Activated T-helper 1 cell treated with Interleukin-2 at 50 U/mL for 16 hours (primary cell): Measurements from ENCODE around the gene SFXN1.

Source experiments
- DNase-seq: peaks from one replicate; pipeline ENCODE4 v3.0.0-alpha.2; 2020; ENCODE audit warnings: low read depth

Gene SFXN1

DNA sequence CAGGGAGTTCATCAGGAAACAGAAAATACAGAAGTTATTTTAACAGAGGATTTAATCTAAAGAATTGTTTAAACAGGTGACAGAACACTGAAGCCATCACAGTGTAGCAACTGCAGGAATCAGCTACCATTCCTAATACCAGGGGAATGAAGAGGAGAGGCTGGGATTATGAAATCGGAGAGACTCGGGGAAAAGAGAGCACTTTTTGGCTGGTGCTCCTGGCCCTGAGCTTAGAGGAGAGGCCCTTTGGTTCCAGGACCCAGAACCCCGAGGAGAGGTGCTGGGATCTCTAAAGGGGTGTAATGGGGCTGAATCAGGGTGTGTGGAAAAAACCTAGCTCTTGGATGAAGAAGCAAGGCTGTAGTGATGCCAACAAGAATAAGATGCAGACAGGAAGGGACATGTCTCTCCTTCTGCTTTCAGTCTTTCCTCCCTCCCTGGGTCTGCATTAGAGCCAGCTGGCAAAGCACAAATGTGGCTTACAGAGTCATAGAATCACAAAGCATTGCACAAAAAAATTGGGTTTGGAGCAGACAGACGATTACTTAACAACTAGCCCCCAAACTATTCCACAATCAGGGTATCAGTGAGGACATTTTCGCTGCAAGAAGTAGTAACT lies 11.6 kb upstream of the SFXN1 start:
- DNase-seq = no peak

DNA sequence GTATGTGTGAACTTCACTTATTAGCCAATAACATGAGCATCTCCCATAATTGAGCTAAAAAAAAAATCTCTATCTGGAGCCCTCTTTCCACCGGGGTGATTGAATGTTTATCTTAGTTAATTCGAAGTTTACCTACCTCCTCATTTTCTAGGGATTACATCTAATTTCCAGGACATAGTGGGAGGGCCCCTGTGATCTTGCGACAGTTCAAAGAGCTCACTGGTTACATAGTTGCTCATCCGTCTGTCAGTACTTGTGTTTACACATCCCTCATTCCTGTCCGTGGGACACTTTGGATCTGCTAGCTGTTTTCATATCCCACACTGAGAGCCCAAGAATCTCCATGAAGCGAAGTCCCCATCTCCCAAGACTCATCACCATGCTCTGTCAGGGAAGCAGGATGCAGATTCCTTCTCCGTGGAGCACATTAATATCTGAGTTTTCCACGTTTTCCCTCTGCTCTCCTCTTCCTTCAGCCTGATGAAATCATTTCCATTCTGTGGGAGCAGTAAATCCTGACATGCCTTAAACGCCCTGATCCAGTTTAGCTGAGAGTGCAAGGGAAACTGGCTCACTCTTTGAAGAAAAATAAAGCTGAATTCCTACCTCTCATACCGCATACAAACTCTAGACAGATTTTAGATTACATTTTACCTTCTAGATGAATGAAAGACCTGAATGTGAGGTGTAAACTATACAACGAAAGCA lies 10.2 kb upstream of the SFXN1 start:
- no peak for DNase-seq

DNA sequence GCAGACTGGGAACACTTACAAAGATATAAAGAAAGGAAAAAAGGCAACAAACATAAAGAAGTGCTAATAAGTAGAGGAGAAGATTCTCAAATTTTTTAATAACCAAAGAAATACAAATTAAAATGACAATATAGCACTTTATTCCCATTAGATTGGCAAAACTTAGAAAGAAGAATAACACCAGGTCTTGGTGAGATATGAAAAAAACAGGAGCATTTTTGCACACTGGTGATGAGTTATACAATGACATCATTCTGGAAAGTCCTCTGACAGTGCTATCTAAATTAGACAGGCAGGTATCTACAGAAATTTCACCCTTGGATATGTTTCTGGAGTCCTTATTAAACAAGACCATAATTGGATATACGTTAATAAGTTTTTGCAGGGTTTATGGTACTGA lies 9.5 kb upstream of the SFXN1 start:
- DNase-seq = no peak

DNA sequence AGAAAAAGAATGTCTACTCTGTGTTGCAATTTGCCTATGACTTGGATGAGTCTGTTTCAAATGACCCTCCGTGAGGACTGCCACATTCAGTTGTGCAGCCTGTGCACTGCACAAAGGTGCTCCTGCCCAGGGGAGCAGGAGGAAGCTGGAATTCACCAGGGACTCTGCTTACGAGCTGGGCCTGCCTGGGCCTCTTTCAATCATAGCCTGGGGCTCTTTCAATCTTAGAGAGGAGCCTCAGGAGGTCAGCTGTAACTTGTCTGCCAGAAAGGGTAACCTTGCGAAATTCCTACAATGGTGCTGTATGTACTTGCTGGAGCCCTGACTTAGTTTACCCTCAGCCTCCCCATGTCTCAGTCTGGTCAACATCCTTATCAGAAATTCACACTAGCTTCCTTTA lies 8.4 kb upstream of the SFXN1 start:
- no peak for DNase-seq

DNA sequence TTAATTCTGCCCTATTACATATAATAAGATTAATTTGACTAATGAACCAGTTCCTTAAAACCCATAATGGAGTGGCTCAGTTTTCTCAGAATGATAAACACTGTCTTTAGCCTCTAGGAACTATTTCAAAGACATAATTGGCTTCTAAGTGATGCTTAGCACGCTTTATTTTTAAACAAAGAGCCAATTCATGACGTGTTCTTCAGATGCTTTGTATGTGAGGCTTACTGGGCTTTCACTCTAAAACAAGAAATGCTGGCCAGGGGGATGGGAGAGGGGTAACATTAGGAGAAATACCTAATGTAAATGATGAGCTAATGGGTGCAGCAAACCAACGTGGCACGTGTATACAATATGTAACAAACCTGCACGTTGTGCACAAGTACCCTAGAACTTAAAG lies 7.6 kb upstream of the SFXN1 start:
- DNase-seq = no peak

DNA sequence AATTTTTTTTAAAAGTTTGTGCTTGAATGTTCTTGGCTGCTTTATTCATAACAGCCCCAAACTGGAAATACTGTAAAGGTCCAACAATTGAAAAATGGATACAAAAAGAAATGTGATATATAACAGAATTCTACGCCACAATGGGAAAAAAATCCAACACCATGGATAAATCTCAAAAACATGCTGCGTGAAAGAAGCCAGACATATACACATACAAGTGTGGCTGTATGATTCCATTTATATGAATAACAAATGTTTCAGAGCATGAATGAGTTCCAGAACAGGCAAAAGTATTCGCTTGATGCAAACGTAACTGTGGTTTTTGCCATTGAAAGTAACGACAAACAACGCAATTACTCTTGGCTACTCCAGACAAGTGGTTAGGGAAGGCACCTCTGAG lies 7.2 kb upstream of the SFXN1 start:
- DNase-seq = no peak

DNA sequence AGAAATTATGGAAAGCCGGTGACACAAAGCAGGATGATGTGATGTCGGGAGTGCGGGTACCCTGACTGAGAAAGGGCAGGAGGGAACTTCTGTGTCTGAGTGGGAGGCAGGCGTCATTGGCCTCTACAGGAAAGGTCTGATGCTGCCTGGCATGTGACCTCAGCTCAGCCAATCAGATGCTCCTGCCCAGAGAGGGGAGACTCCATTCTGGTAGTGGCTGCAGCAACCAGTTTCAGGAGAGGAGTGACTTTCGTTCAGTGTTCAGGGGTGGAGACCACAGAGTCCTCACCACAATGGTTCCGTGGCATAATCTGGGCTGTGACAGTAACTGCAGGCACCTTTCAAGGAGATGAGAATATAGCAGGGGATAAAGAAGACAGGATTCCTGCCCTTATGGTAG lies 6.7 kb upstream of the SFXN1 start:
- DNase-seq = no peak

DNA sequence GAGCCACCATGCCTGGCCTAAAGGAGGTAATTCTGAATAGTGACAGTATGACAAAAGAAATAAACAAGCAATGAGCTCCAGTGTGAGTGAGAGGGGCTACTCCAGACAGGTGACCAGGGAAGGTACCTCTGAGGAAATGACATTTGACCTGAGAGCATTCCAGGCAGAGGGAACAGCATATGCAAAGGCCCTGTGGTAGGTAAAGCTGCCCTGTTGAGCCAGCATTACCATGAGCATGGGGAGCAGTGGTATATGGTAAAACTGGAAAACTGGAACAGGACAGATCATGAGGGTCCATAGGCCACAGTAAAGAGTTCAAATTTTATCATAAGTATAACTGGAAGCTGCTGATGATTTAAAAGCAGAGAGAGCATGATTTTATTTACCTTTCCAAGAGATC lies 6.0 kb upstream of the SFXN1 start:
- DNase-seq = no peak

DNA sequence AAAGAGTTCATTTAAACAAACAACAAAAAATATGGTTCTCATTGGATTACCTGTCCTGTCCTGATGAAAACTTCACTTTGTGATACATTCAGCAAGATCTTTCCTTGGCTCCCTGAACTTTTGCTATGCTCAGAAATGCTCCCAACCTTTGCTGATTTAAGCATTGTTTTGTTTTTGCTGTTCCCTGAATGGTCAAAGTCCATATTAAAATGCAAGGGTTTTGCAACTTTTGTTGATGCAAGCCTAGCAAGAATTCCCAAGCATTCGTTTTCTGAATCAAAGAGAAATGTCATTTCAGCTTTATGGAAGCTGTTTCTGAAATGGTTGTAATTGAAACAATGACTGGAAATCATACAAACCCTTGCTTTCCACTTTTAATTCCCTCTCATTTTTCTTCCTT lies 3.1 kb upstream of the SFXN1 start:
- DNase-seq = no peak

DNA sequence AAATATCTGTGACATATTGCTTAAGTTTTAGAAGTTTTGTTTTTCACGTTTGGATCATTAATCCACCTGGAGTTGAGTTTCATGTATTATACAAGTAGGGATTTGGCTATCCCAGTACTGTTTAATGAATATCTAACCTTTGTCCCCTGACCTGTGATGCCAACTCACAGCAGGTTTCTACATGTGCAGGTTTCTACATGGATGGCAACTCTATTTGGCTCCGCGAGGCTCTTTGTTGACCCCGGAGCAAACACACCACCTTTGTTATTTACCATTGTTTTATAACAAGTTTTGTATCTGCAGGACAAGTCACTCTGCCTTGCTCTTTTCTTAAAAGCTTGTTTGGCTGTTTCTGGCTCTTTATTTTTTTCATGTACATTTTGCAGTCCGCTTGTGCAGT lies 920 bp upstream of the SFXN1 start:
- no peak for DNase-seq

DNA sequence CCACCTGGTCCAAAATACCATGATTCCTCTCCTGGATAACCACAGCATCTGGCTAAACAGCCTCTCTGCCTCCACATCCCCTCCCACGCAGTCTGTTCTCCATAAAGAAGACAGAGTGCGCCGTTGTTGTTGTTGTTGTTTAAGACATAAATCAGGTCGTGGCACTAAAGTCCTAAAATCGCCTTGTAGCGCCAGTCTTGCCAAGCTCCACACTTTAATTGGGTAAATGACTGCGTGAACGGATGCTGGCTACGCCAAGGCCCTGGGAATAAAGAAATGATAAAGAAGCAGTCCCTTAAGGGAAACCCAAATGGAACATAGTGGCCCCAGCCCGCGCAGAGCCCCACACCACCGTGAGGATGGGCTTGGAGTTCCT lies 364 bp upstream of the SFXN1 start:
- DNase-seq = no peak

DNA sequence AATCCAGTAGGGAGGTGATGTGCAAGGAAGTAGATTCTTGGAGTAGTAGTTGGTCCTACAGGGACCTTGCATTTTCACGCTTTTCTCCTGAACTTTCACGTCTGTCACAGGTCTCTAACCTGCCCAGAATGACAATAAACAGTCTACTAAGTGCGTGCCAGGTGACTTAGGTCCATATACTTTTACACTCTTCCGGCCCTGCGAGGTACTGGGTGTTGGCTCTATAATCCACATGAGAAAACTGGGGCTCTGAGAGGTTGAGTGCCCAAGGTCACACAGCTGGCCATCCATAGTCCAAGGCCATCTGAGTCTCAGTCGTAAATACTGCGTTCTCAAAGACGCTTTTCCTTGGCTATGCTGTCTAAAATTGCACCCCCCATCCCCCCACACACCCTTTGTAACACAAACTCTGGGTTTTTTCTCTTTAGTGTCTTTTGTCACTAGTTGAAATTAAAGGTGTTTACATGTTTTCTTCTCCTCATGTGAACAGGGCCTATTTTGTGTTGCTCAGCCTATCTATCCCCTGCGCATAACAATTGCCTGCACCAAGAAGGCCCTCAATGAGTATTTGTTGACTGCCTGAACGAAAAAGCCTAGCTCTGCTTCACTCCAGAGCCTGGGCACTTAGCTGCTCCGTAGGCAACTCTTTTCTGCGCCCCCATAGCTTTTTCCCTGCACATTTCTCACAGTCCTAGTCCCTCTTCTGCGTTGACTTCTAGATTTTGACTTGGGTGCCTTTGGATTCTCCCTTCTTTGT lies 943 bp downstream of the SFXN1 start:
- DNase-seq = no peak

DNA sequence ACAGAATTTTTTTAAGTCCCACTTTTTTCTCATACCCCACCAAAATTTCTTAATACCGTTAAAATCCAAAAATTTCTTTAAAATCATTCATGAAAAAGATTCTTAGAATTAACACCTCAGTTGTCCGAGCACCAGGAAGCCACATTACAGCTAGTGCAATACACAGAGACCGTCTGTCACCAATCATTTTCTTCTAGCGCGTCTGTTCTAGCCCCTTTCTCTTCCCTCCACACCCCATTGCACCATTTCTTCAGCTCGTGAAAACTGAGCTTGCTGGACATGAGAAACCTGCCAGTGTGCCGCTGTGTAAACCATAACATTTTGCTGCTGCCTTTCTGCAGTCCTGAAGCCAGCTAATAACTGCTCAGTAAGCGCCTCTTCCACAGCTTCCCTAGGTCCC lies 5.0 kb downstream of the SFXN1 start:
- DNase-seq = no peak

DNA sequence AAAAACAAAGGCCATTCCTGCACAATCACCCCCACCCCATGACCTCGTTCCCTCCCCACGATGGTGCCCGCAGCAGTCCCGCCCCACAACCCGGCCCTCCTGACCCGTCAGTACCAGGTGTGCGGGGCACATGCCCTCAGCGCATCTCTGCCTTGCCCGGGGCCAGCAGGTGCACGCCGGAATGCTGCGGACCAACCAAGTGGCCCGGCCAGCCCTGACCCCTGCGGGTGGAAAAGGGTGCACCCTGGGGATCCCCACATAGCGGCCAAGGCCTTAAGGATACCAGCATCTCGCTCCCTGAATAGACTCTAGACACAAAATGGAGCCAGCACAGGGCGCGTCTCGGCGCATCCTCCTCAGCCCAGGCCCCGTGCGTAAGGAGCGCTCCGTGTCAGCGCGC lies 6.0 kb downstream of the SFXN1 start:
- DNase-seq = no peak

DNA sequence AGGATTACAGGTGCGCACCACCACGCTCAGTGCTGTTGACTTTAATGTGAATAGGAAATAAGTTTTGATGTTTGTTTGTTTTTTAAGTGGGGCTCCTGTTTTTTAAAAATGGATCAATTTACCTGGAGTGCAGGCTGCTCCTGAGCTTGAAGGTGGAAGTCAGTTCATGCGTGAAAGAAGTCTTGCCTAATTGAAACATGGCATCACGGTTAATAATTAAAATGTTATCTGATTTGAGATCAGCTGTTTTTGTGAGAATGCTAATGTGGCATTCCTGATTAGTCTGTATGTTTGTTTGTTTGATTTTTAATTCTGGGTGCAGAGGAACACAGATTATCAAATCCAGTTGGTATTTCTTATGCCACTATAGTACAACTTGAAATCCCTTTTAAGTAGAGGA lies 6.5 kb downstream of the SFXN1 start:
- no peak for DNase-seq

DNA sequence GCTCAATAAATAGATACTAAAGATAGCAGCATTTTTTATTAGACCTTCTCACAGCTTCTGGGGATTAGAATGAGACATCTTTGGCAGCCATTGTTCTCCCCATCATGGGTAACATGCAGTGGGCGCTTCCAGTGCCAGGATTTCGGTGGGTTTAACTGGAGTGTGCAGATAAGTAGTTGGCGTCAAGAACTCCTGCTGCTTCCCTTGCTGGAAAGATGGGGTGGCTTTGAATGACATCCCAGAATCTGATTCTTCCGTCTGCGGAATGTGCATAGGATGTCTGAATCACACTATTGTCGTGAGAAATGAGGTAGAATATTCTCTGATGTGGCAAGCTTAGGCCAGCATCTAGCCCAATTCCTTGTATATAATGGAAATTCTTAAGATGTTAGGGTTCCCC lies 7.3 kb downstream of the SFXN1 start:
- no peak for DNase-seq

DNA sequence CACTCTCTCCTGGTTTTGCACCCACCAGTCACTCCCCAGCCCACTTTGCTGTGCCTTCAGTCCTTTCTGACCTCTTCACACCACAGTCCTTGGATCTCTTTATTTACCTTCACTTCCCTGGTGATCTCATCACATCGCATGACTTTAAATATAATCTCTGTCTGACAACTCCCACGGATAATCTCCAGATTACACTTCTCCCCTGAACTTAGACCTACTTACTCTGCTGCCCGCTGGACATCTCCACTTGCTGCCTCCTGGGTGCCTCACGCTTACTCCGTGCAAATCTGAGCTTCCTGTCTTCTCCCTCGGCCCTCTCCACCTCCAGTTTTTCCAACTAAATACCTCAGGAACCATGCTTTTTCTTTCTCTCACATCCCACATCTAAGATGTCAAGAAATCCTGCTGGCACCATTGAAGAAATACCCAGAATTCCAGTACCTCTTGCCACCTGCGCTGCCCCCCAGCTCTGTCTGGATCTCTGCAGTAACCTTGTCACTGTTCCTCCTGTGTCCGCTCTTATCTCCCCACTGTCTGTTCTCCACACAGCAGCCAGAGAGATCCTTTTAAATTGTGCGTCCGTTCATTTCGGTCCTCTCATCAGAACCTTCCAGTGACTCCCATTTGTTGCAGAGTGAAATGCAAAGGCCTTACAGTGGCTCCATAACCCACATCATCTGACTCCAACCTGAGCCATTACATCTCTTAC lies 9.3 kb downstream of the SFXN1 start:
- no peak for DNase-seq

DNA sequence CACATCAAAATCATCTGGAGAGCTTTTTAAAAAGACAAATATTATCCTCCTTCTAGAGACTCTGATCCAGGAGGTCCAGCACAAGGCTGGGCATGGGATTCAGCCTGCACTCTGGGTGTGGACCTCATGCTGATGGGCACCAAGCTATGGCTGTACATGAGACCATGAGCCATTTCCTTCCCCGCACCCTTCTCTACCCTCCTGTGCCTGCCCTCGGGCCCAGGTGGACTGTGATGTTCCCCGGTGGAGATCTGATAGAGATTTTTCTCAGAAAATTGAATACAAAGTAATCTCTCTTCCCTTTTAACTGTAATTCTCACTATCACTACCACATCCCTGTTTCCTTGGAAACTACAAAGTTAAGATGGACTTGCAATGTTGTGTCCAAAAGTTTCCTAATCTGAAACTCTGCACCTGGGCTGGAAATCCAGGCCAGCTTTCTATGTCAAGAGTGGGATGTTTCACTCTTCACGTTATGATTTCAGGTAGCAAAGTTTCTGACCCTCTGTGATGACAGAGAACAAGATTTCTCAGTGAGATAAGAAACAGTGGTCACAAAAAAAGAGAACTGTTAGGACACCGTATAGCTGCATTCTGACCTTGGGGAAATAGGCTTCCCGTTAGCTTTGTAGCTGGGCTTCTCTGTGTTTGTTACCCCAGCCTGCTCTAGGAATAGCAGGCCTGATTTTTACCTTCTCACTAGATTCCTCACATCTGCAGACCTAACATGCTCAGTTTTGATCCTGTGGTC lies 11.5 kb downstream of the SFXN1 start:
- DNase-seq = no peak

DNA sequence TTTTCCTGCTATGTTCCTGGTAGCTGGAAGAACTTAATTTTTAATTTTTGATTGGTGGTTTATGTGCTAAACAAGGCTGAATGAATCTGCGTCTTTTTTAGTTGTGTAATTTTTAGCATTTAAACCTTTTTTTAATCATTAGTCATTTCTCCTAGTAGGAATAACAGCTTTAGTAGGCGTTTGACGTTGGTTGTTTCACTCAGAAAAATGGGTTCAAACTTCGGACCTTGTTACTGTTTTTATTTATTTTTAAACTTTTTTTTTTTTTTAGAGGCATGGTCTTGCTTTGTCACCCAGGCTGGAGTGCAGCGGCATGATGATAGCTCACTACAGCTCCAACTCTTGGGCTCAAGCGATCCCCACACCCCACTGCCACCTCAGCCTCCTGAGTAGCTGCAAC lies 12.9 kb downstream of the SFXN1 start:
- no peak for DNase-seq

DNA sequence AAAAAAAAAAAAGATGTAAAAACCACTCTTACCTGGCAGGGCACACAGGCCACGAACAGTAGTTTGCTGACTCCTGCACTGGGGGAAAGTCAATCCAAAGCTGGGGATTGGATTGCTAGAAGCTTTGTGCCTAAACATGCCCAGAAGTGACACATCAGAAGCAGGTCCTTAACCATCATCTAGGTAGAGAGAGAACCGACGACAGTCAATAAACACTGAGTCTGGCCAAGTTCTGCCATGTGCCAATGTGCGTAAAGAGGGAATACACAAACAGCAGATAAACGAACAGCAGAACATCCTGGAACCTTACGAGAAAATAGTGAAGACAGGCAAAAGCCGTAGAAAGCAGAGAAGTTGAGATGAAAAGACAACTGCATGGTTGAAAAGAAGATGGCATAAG lies 14.9 kb downstream of the SFXN1 start:
- no peak for DNase-seq

DNA sequence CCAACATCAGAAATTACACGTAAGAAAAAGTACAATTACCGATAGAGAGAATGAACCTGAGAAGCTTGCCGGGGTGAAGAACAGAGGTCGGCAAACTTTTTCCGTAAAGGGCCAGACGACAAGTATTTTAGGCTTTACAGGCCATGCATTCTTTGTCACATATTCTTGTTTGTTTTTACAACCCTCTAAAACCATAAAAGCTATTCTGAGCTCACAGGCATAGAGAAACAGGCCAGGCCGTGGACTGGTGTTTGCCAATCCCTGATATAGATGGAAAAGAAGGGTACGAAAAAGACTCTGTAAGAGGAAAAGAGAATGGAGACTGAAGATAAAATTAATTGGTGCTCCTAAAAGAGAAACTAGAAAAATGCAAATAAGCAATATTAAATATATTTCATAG lies 15.4 kb downstream of the SFXN1 start:
- no peak for DNase-seq
